Peyer's patch (tissue), 4 donors: ENCODE measurements around the gene PIKFYVE.
"Not testable (repeated sequence)": the region's sequence is repeated elsewhere in the genome, so short reads cannot be mapped to it uniquely, and the experiment has no call there.

Experiments used
- POLR2A ChIP-seq, 2 donors: fragments of 450-650 bp; IDR thresholded peaks; one replicate each; pipeline ENCODE4 v1.5.1; 2017; ENCODE audit warnings: antibody characterized with exemption in 2 of 2, mild to moderate bottlenecking in 2 of 2, moderate library complexity in 2 of 2
- TF ChIP-seq, protein P1 (sequence below), 6 experiments: fragments of 450-650 bp in 4 of 6; fragments of 200-600 bp in 2 of 6; sonication (generic) in 1 of 6; IDR thresholded peaks; one replicate each; pipeline ENCODE4 v1.5.1; 2017 to 2019; ENCODE audit warnings: antibody characterized with exemption in 6 of 6, mild to moderate bottlenecking in 3 of 6, moderate library complexity in 1 of 6

DNA sequence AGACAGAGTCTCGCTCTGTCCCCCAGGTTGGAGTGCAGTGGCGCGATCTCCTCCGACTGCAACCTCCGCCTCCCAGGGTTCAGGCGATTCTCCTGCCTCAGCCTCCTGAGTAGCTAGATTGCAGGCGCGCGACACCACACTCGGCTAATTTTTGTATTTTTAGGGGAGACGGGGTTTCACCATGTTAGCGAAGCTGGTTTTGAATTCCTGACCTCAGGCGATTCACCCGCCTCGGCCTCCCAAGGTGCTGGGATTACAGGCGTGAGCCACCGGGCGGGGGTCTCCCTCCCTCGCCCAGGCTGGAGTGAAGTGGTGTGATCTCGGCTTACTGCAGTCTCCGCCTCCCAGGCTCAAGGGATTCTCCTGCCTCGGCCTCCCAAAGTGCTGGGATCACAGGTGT lies 1.5 kb downstream of the PIKFYVE start:
- TF ChIP-seq, protein P1, sequence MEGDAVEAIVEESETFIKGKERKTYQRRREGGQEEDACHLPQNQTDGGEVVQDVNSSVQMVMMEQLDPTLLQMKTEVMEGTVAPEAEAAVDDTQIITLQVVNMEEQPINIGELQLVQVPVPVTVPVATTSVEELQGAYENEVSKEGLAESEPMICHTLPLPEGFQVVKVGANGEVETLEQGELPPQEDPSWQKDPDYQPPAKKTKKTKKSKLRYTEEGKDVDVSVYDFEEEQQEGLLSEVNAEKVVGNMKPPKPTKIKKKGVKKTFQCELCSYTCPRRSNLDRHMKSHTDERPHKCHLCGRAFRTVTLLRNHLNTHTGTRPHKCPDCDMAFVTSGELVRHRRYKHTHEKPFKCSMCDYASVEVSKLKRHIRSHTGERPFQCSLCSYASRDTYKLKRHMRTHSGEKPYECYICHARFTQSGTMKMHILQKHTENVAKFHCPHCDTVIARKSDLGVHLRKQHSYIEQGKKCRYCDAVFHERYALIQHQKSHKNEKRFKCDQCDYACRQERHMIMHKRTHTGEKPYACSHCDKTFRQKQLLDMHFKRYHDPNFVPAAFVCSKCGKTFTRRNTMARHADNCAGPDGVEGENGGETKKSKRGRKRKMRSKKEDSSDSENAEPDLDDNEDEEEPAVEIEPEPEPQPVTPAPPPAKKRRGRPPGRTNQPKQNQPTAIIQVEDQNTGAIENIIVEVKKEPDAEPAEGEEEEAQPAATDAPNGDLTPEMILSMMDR (IDR thresholded peaks at IDR 0.05), result not testable (repeated sequence)
- not testable (repeated sequence) for TF ChIP-seq POLR2A (IDR thresholded peaks at IDR 0.05)
